ENCODE results near the gene NBEA.

NBEA gene

DNA sequence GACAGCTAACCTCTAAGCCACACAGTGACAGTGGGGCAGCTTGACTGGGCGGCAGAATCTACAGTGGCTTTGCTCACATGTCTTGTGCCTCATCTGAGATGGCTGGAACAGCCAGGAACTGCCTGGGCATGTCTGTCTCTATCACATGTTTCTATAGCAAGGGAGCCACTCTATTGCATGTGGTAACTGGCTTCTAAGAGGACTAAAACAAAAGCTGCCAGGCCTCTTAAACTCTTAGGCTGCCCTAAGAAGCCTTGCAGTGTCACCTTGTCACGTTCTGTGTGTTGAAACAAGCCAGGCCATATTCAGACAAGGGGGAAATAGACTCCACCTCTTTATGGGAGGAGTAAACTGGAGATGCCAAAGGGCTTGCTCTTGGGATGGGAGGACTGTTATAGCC is 657.3 kb downstream of the NBEA start:
- no peak for DNase-seq (ENCODE audit: extremely low spot score)
- CTCF ChIA-PET = interaction anchor here (1.3 to 2.6 kb wide), 2 partner anchors 9 to 13 kb away, joined by 3 to 7 read pairs; no protein-coding TSS in a partner anchor
- POLR2A ChIA-PET = no interaction called here
- no peak for TF ChIP-seq CTCF (IDR thresholded peaks at IDR 0.05; ENCODE audit: control extremely low read depth, extremely low read depth, low read depth, missing control alignments)

DNA sequence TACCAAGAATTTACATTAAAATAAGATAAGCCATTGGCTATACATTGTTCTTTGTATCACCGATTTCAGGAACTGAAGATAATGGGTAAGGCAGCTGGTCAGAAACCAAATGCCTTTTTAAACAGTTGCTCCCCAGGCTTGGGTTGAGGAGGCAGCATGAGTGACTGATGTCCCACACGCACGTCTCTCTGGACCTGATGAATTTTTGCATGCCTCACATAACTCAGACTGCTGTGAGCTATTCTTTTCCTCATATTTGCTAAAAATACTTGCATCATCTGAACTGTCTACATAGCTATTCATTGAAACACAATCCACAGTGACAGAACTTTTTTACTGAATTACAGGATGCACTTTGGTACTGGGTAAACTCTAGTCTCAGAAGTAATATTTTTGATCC is 658.1 kb downstream of the NBEA start:
- POLR2A ChIA-PET = no interaction called here
- CTCF ChIA-PET = interaction anchor here (1.2 to 1.3 kb wide), 2 partner anchors 8 to 31 kb away, joined by 3 read pairs; no protein-coding TSS in a partner anchor

GRCh38 chr13:35603593-35604285 is 661.7 kb downstream of the NBEA start:
- TF ChIP-seq CTCF (IDR thresholded peaks at IDR 0.05; ENCODE audit: control extremely low read depth, extremely low read depth, low read depth, missing control alignments) = no peak
- CTCF ChIA-PET = interaction anchor here (1.3 kb wide), 1 partner anchor 10 kb away, joined by 3 read pairs; no protein-coding TSS in a partner anchor
- DNase-seq (ENCODE audit: extremely low spot score) = no peak
- POLR2A ChIA-PET = no interaction called here

More for the DNA sequence above, 658.1 kb downstream of the NBEA start:
- no peak for DNase-seq (ENCODE audit: extremely low spot score)
- TF ChIP-seq CTCF (IDR thresholded peaks at IDR 0.05; ENCODE audit: control extremely low read depth, extremely low read depth, low read depth, missing control alignments) = no peak

- CTCF ChIA-PET = interaction anchor here (1.5 kb wide), 1 partner anchor 8 kb away, joined by 5 read pairs; no protein-coding TSS in a partner anchor
- POLR2A ChIA-PET = no interaction called here
- no peak for DNase-seq (ENCODE audit: extremely low spot score)
- no peak for TF ChIP-seq CTCF (IDR thresholded peaks at IDR 0.05; ENCODE audit: control extremely low read depth, extremely low read depth, low read depth, missing control alignments)
These were observed 672.6 kb downstream of the NBEA start for GRCh38 chr13:35614666-35615065.

DNA sequence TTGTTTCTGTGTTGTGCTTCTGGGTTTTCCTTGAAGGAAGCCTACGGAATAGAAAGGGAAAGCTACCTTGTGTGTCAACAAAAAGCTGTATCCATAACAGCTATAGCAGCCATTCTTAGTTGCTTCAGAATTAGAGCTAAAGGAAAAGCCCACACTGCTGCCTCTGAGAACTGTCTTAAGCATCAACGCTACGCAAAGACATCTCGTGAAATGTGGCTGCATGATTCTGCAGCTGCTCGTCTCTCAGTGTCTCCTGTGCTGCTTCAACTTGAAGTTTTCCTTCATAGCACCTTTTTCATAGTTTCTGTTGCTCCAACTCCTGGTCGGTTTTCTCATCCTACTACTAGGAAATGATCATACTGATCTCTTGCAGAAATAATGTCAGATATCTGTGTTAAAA is 675.4 kb downstream of the NBEA start:
- ChIA-PET POLR2A (no interaction called here), CTCF (interaction anchor here (1.1 kb wide), 1 partner anchor 14 kb away, joined by 4 read pairs; no protein-coding TSS in a partner anchor)
- DNase-seq (ENCODE audit: extremely low spot score) = no peak
- no peak for TF ChIP-seq CTCF (IDR thresholded peaks at IDR 0.05; ENCODE audit: control extremely low read depth, extremely low read depth, low read depth, missing control alignments)

DNA sequence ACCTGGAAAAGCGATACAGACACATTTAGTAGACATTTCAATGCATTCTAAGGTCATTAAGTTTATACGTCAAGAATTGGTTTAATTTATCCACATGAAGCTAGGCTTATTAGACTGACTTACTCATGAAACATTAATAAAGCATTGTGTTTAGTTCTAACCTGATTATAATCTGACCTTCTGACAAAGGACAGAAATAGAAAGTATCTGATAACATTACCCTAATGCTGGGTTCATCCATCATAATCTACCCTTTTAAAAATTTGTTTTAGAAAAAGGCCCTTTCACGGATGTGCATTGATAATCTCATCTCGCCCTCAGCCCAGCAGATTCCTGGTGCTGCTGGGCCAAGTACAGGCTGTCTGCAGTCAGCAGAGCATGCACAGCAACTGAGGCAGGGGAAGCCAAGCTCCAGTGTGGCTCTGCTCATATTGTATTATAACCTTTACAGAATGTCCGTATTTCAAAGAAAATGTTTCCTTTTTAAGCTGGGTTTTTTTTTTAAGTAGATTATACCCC is 676.6 kb downstream of the NBEA start:
- ChIA-PET CTCF (interaction anchor here (1.6 kb wide), 1 partner anchor 9 kb away, joined by 5 read pairs; no protein-coding TSS in a partner anchor), POLR2A (no interaction called here)
- no peak for TF ChIP-seq CTCF (IDR thresholded peaks at IDR 0.05; ENCODE audit: control extremely low read depth, extremely low read depth, low read depth, missing control alignments)
- DNase-seq (ENCODE audit: extremely low spot score) = no peak

All from GM10248 (cell line).